Fibroblast of pulmonary artery (primary cell): ENCODE measurements around the gene DHRS7.

Experiments
- DNase-seq: peaks from one replicate; pipeline ENCODE4 v3.0.0-alpha.2; 2010; ENCODE audit warnings: low read depth
- H3K4me3 ChIP-seq: replicated peaks from 2 replicates; pipeline ENCODE4 v1.5.1; 2011; ENCODE audit warnings: low read depth, mild to moderate bottlenecking, control low read depth, low read length, moderate library complexity
- CTCF ChIP-seq: IDR thresholded peaks from 2 replicates; pipeline ENCODE4 v1.5.1; 2011; ENCODE audit warnings: mild to moderate bottlenecking, control low read depth, low read length, inconsistent platforms; ENCODE audit errors: missing control alignments

DHRS7 gene

GRCh38 chr14:60094306-60094897 is 70.8 kb downstream of the DHRS7 start:
- no peak for TF ChIP-seq CTCF
- H3K4me3 ChIP-seq: peak overlapping the region; percentile 94
- peak; percentile 75 for DNase-seq
